Measurements from ENCODE around the gene KLHDC7A.

GRCh38 chr1:18468570-18468969, 12.2 kb upstream of the KLHDC7A start:
- TF ChIP-seq CTCF (IDR thresholded peaks at IDR 0.05) (no peak), POLR2AphosphoS5 (IDR thresholded peaks at IDR 0.05) (no peak)
